GM21528 (cell line): ENCODE measurements around the gene CCDC74B.
"Not testable (repeated sequence)": the region's sequence is repeated elsewhere in the genome, so short reads cannot be mapped to it uniquely, and the experiment has no call there.

Experiments
- ATAC-seq: cut with Tn5 transposase; IDR thresholded peaks from one replicate; pipeline ENCODE4 v1.9.1; 2021; ENCODE audit warnings: mild to moderate bottlenecking, moderate library complexity; ENCODE audit not compliant: unreplicated experiment, low FRiP score

CCDC74B gene

GRCh38 chr2:130152136-130152815, 7.4 kb upstream of the CCDC74B start:
- not testable (repeated sequence) for ATAC-seq

- ATAC-seq, result not testable (repeated sequence)
These were observed 6.2 kb upstream of the CCDC74B start for GRCh38 chr2:130151145-130151512.

- no peak for ATAC-seq
These were observed 5.6 kb upstream of the CCDC74B start for GRCh38 chr2:130150181-130151144.

- not testable (repeated sequence) for ATAC-seq
These were observed 3.6 kb upstream of the CCDC74B start for GRCh38 chr2:130148515-130148914.

- ATAC-seq, result not testable (repeated sequence)
These were observed 1.5 kb downstream of the CCDC74B start for GRCh38 chr2:130143266-130144039.

- ATAC-seq, result not testable (repeated sequence)
These were observed 2.3 kb downstream of the CCDC74B start for GRCh38 chr2:130142396-130143265.

- ATAC-seq, result not testable (repeated sequence)
These were observed 3.1 kb downstream of the CCDC74B start for GRCh38 chr2:130141645-130142370.

- ATAC-seq, result not testable (repeated sequence)
These were observed 3.9 kb downstream of the CCDC74B start for GRCh38 chr2:130141002-130141401.

GRCh38 chr2:130140516-130140915, 4.4 kb downstream of the CCDC74B start:
- ATAC-seq, result not testable (repeated sequence)

- ATAC-seq, result not testable (repeated sequence)
These were observed 5.3 kb downstream of the CCDC74B start for GRCh38 chr2:130139331-130140280.

GRCh38 chr2:130138841-130139251, 6.1 kb downstream of the CCDC74B start:
- not testable (repeated sequence) for ATAC-seq

GRCh38 chr2:130138326-130138725, 6.6 kb downstream of the CCDC74B start:
- ATAC-seq, result not testable (repeated sequence)

- ATAC-seq, result not testable (repeated sequence)
These were observed 7.8 kb downstream of the CCDC74B start for GRCh38 chr2:130137118-130137517.

GRCh38 chr2:130136546-130136945, 8.4 kb downstream of the CCDC74B start:
- ATAC-seq, result not testable (repeated sequence)

- no peak for ATAC-seq
These were observed 9.0 kb downstream of the CCDC74B start for GRCh38 chr2:130135692-130136541.

- not testable (repeated sequence) for ATAC-seq
These were observed 15.6 kb downstream of the CCDC74B start, which contains the start of gene POTEF for GRCh38 chr2:130129120-130129829. TSS of gene POTEF (minus strand) at chr2:130129222. CDS start at chr2:130120515, 8,707 bp downstream.
